ENCODE measurements around the gene MBTPS1.

MBTPS1 gene

GRCh38 chr16:84074721-84075120 lies 42.0 kb downstream of the MBTPS1 start:
- DNase-seq (ENCODE audit: low spot score) = no peak

GRCh38 chr16:84072014-84072413 lies 44.7 kb downstream of the MBTPS1 start:
- no peak for DNase-seq (ENCODE audit: low spot score)

GRCh38 chr16:84071121-84071520 lies 45.6 kb downstream of the MBTPS1 start:
- DNase-seq (ENCODE audit: low spot score) = no peak

- no peak for DNase-seq (ENCODE audit: low spot score)
Observed at GRCh38 chr16:84069540-84069939, 47.2 kb downstream of the MBTPS1 start.

- no peak for DNase-seq (ENCODE audit: low spot score)
Observed at GRCh38 chr16:84068783-84069462, 47.8 kb downstream of the MBTPS1 start.

GRCh38 chr16:84068041-84068440 lies 48.7 kb downstream of the MBTPS1 start:
- no peak for DNase-seq (ENCODE audit: low spot score)

GRCh38 chr16:84067640-84068039 lies 49.1 kb downstream of the MBTPS1 start:
- DNase-seq (ENCODE audit: low spot score) = no peak

- DNase-seq (ENCODE audit: low spot score) = peak; percentile 59
Observed at GRCh38 chr16:84065536-84066132, 51.1 kb downstream of the MBTPS1 start.

- DNase-seq (ENCODE audit: low spot score) = no peak
Observed at GRCh38 chr16:84063980-84064379, 52.8 kb downstream of the MBTPS1 start.

- peak; percentile 55 for DNase-seq (ENCODE audit: low spot score)
Observed at GRCh38 chr16:84062734-84063640, 53.8 kb downstream of the MBTPS1 start.

GRCh38 chr16:84061236-84061819 lies 55.4 kb downstream of the MBTPS1 start:
- DNase-seq (ENCODE audit: low spot score) = no peak

GRCh38 chr16:84059946-84060901 lies 56.5 kb downstream of the MBTPS1 start:
- no peak for DNase-seq (ENCODE audit: low spot score)

GRCh38 chr16:84059111-84059510 lies 57.6 kb downstream of the MBTPS1 start:
- no peak for DNase-seq (ENCODE audit: low spot score)

- DNase-seq (ENCODE audit: low spot score) = no peak
Observed at GRCh38 chr16:84058664-84059063, 58.1 kb downstream of the MBTPS1 start.

- DNase-seq (ENCODE audit: low spot score) = no peak
Observed at GRCh38 chr16:84058211-84058610, 58.5 kb downstream of the MBTPS1 start.

GRCh38 chr16:84056933-84057332 lies 59.8 kb downstream of the MBTPS1 start:
- DNase-seq (ENCODE audit: low spot score) = no peak

GRCh38 chr16:84055801-84056634 lies 60.7 kb downstream of the MBTPS1 start:
- DNase-seq (ENCODE audit: low spot score) = no peak

GRCh38 chr16:84055366-84055765 lies 61.4 kb downstream of the MBTPS1 start:
- no peak for DNase-seq (ENCODE audit: low spot score)

- no peak for DNase-seq (ENCODE audit: low spot score)
Observed at GRCh38 chr16:84054916-84055315, 61.8 kb downstream of the MBTPS1 start.

- no peak for DNase-seq (ENCODE audit: low spot score)
Observed at GRCh38 chr16:84054271-84054670, 62.5 kb downstream of the MBTPS1 start.

Data from kidney capillary endothelial cell (primary cell).